Activated T-cell treated with anti-CD3 and anti-CD28 coated beads, Interleukin-2, amount 50 U/mL, for 1 hour (primary cell): ENCODE data around the gene LFNG.

Source experiments
- DNase-seq: peaks from one replicate; pipeline ENCODE4 v3.0.0-alpha.2; 2020

LFNG gene

GRCh38 chr7:2519119-2519930 lies at the start of gene LFNG:
LFNG (plus strand) TSS chr7:2519774; CDS start chr7:2519862, 88 bp downstream.
- peak; percentile 87 for DNase-seq

GRCh38 chr7:2470204-2471021 lies 49.2 kb upstream of the LFNG start:
- DNase-seq: no peak

- DNase-seq: no peak
These were observed 48.6 kb upstream of the LFNG start for GRCh38 chr7:2471022-2471329.

GRCh38 chr7:2471396-2471795 lies 48.2 kb upstream of the LFNG start:
- DNase-seq: no peak

- DNase-seq: no peak
These were observed 46.8 kb upstream of the LFNG start for GRCh38 chr7:2472739-2473138.

- no peak for DNase-seq
These were observed 45.9 kb upstream of the LFNG start for GRCh38 chr7:2473496-2474180.

- DNase-seq: no peak
These were observed 45.4 kb upstream of the LFNG start for GRCh38 chr7:2474224-2474623.

- DNase-seq: no peak
These were observed 44.5 kb upstream of the LFNG start for GRCh38 chr7:2474813-2475677.

- no peak for DNase-seq
These were observed 43.9 kb upstream of the LFNG start for GRCh38 chr7:2475678-2476015.

GRCh38 chr7:2476298-2476697 lies 43.3 kb upstream of the LFNG start, which contains the start of gene GRIFIN:
GRIFIN (minus strand) TSS chr7:2476398; CDS start chr7:2476383, 15 bp downstream.
- DNase-seq: no peak

- DNase-seq: no peak
These were observed 42.7 kb upstream of the LFNG start for GRCh38 chr7:2476776-2477446.

GRCh38 chr7:2477447-2478398 lies 41.9 kb upstream of the LFNG start:
- DNase-seq: peak; percentile 67

GRCh38 chr7:2478399-2478785 lies 41.2 kb upstream of the LFNG start:
- no peak for DNase-seq

GRCh38 chr7:2478800-2479199 lies 40.8 kb upstream of the LFNG start:
- DNase-seq: no peak

GRCh38 chr7:2479276-2480069 lies 40.1 kb upstream of the LFNG start:
- DNase-seq: no peak

- DNase-seq: no peak
These were observed 39.5 kb upstream of the LFNG start for GRCh38 chr7:2480070-2480408.

GRCh38 chr7:2481195-2481594 lies 38.4 kb upstream of the LFNG start:
- no peak for DNase-seq

GRCh38 chr7:2482725-2483451 lies 36.7 kb upstream of the LFNG start:
- no peak for DNase-seq

GRCh38 chr7:2483494-2483893 lies 36.1 kb upstream of the LFNG start:
- no peak for DNase-seq

- no peak for DNase-seq
These were observed 34.7 kb upstream of the LFNG start for GRCh38 chr7:2484868-2485267.
